H1 (cell line): ENCODE measurements around the gene CRK. TPM values are rescaled to one million over a fixed set of nuclear protein-coding genes. Genes with fewer than 3 reads are reported as not detected.

Experiments
- CTCF ChIA-PET: fragments of 300-600 bp; sonication (Branson Sonifier 250); formaldehyde crosslinking; loops from one replicate; lab custom pipeline; 2021; ENCODE audit not compliant: partially characterized antibody; lab: Charles Lee
- POLR2A ChIA-PET: fragments of 300-600 bp; sonication (Branson Sonifier 250); formaldehyde crosslinking; loops from one replicate; lab custom pipeline; 2021; ENCODE audit warnings: inconsistent platforms; ENCODE audit not compliant: partially characterized antibody; lab: Charles Lee
- DNase-seq, 2 experiments: peaks; one replicate each; pipeline versions ENCODE4 v3.0.0 to v3.0.0-alpha.2; 2010 to 2022; ENCODE audit warnings: low spot score in 2 of 2, low read depth in 1 of 2, mixed read lengths in 1 of 2
- FAIRE-seq: peaks from 2 replicates; lab custom pipeline; 2011; peaks lifted over from hg19 to GRCh38; lab: Jason Lieb, UNC
- H2AFZ ChIP-seq: 2 replicates; pipeline ENCODE4 v1.8.1; 2012; ENCODE audit warnings: low read length, inconsistent platforms
- H2AK5ac ChIP-seq: 2 replicates; pipeline ENCODE4 v1.6.1; 2013; ENCODE audit warnings: low read depth, low read length
- H2BK120ac ChIP-seq: replicated peaks from 2 replicates; pipeline ENCODE3; 2013; ENCODE audit warnings: low read depth, low read length, inconsistent platforms
- H2BK12ac ChIP-seq: 2 replicates; pipeline ENCODE4 v1.6.1; 2013; ENCODE audit warnings: low read depth, low read length
- H2BK15ac ChIP-seq: 2 replicates; pipeline ENCODE4 v1.6.1; 2013; ENCODE audit warnings: low read length
- H2BK20ac ChIP-seq: 2 replicates; pipeline ENCODE4 v1.6.1; 2013; ENCODE audit warnings: low read length
- H2BK5ac ChIP-seq: 2 replicates; pipeline ENCODE4 v1.6.1; 2013; ENCODE audit warnings: low read depth, low read length
- H3K14ac ChIP-seq: 2 replicates; pipeline ENCODE4 v1.6.1; 2013; ENCODE audit warnings: inconsistent platforms; ENCODE audit not compliant: insufficient read length
- H3K18ac ChIP-seq: 2 replicates; pipeline ENCODE4 v1.6.1; 2013; ENCODE audit warnings: low read length; ENCODE audit errors: extremely low read depth
- H3K23ac ChIP-seq: 2 replicates; pipeline ENCODE4 v1.6.1; 2013; ENCODE audit warnings: inconsistent platforms; ENCODE audit not compliant: insufficient read length
- H3K23me2 ChIP-seq: 2 replicates; pipeline ENCODE4 v1.6.1; 2013; ENCODE audit warnings: low read depth, low read length
- H3K27ac ChIP-seq: 2 replicates; pipeline ENCODE4 v1.6.1; 2011; ENCODE audit warnings: low read depth, low read length, inconsistent platforms
- H3K27me3 ChIP-seq, 4 experiments: replicated peaks in 1 of 4; 1 replicate in 1 of 4; 2 replicates in 3 of 4; pipeline versions ENCODE4 v1.6.1 to v1.8.1; 2011 to 2013; ENCODE audit warnings: low read length in 3 of 4, mild to moderate bottlenecking in 3 of 4, inconsistent platforms in 2 of 4, mixed read lengths in 2 of 4, moderate library complexity in 1 of 4; ENCODE audit not compliant: control insufficient read depth in 3 of 4, insufficient read depth in 3 of 4; ENCODE audit errors: extremely low read depth in 1 of 4
- H3K36me3 ChIP-seq, 4 experiments: 2 replicates each; pipeline versions ENCODE4 v1.6.1 to v1.8.1; 2011 to 2013; ENCODE audit warnings: mild to moderate bottlenecking in 4 of 4, low read length in 3 of 4, moderate library complexity in 2 of 4, control low read depth in 1 of 4, inconsistent platforms in 1 of 4; ENCODE audit not compliant: insufficient read depth in 4 of 4, control insufficient read depth in 2 of 4
- H3K4ac ChIP-seq: replicated peaks from 2 replicates; pipeline ENCODE3; 2013; ENCODE audit warnings: low read length, low read depth, mixed read lengths, inconsistent platforms; ENCODE audit not compliant: insufficient read length
- H3K4me1 ChIP-seq, 4 experiments: replicated peaks in 1 of 4; 1 replicate in 1 of 4; 2 replicates in 3 of 4; pipeline versions ENCODE4 v1.6.1 to v1.8.1; 2011 to 2013; ENCODE audit warnings: low read length in 3 of 4, inconsistent platforms in 2 of 4, mixed read lengths in 1 of 4; ENCODE audit not compliant: insufficient read depth in 4 of 4, control insufficient read depth in 3 of 4
- H3K4me2 ChIP-seq, 2 experiments: 2 replicates each; pipeline versions ENCODE4 v1.6.1 to v1.8.1; 2011 to 2013; ENCODE audit warnings: low read depth in 2 of 2, low read length in 2 of 2, control low read depth in 1 of 2, inconsistent platforms in 1 of 2, mild to moderate bottlenecking in 1 of 2; ENCODE audit not compliant: insufficient read depth in 1 of 2
- H3K4me3 ChIP-seq, 4 experiments: fragments of 200-600, 300-600 bp in 1 of 4; sonication (generic), shearing (Covaris generic), sonication (Bioruptor Twin) in 1 of 4; 2 replicates each; pipeline versions ENCODE4 v1.5.1 to v1.8.1; 2011 to 2016; ENCODE audit warnings: low read length in 4 of 4, low read depth in 3 of 4, control low read depth in 2 of 4, inconsistent platforms in 2 of 4, mild to moderate bottlenecking in 2 of 4, mixed read lengths in 1 of 4, moderate library complexity in 1 of 4; ENCODE audit not compliant: insufficient read depth in 2 of 4; ENCODE audit errors: extremely low read depth in 1 of 4
- H3K56ac ChIP-seq: replicated peaks from 2 replicates; pipeline ENCODE3; 2013; ENCODE audit warnings: low read depth, mild to moderate bottlenecking, mixed read lengths, low read length, inconsistent platforms; ENCODE audit not compliant: insufficient read length
- H3K79me1 ChIP-seq: 2 replicates; pipeline ENCODE4 v1.6.1; 2013; ENCODE audit warnings: low read depth, low read length, control low read depth
- H3K79me2 ChIP-seq, 2 experiments: 2 replicates each; pipeline versions ENCODE4 v1.6.1 to v1.8.1; 2012 to 2013; ENCODE audit warnings: low read length in 2 of 2, mild to moderate bottlenecking in 2 of 2, inconsistent platforms in 1 of 2; ENCODE audit not compliant: insufficient read depth in 2 of 2, control insufficient read depth in 1 of 2
- H3K9ac ChIP-seq, 4 experiments: replicated peaks in 1 of 4; 1 replicate in 1 of 4; 2 replicates in 3 of 4; pipeline versions ENCODE4 v1.6.1 to v1.8.1; 2011 to 2013; ENCODE audit warnings: low read depth in 3 of 4, low read length in 3 of 4, control low read depth in 2 of 4, mild to moderate bottlenecking in 2 of 4, moderate library complexity in 2 of 4, inconsistent platforms in 1 of 4; ENCODE audit errors: extremely low read depth in 1 of 4
- H3K9me3 ChIP-seq, 2 experiments: 2 replicates each; pipeline versions ENCODE4 v1.6.1 to v1.8.1; 2012 to 2013; ENCODE audit warnings: mild to moderate bottlenecking in 2 of 2, moderate library complexity in 2 of 2, control low read depth in 1 of 2, inconsistent platforms in 1 of 2, low read depth in 1 of 2, low read length in 1 of 2, mixed read lengths in 1 of 2; ENCODE audit not compliant: insufficient read depth in 2 of 2
- H4K20me1 ChIP-seq, 2 experiments: replicated peaks in 1 of 2; 2 replicates each; pipeline versions ENCODE3 to v1.8.1; 2011 to 2013; ENCODE audit warnings: inconsistent platforms in 2 of 2, low read length in 2 of 2, mild to moderate bottlenecking in 1 of 2; ENCODE audit not compliant: insufficient read depth in 2 of 2, control insufficient read depth in 1 of 2
- H4K5ac ChIP-seq: 2 replicates; pipeline ENCODE4 v1.6.1; 2013; ENCODE audit warnings: low read length, low read depth, mixed read lengths, inconsistent platforms; ENCODE audit not compliant: insufficient read length
- H4K8ac ChIP-seq: 2 replicates; pipeline ENCODE4 v1.8.0; 2013; ENCODE audit warnings: mild to moderate bottlenecking, moderate library complexity, low read length, inconsistent platforms; ENCODE audit not compliant: insufficient read depth; ENCODE audit errors: extremely low read depth
- H4K91ac ChIP-seq: replicated peaks from 2 replicates; pipeline ENCODE3; 2013; ENCODE audit warnings: low read length, mixed read lengths, inconsistent platforms; ENCODE audit not compliant: insufficient read length
- HDAC2 ChIP-seq, 2 experiments: fragments of 300-600 bp in 1 of 2; sonication (generic) in 1 of 2; IDR thresholded peaks; 2 replicates each; pipeline ENCODE4 v1.6.1; 2011 to 2012; ENCODE audit warnings: low read depth in 2 of 2, low read length in 2 of 2, mild to moderate bottlenecking in 2 of 2, moderate library complexity in 2 of 2, borderline replicate concordance in 1 of 2, inconsistent platforms in 1 of 2
- WGBS, 2 experiments: shearing (Covaris generic) in 1 of 2; methylation state at CpG; one replicate each; pipeline versions ENCODE4 v1.1.6 to v1.1.7; 2013 to 2015; ENCODE audit warnings: low lambda C conversion rate in 2 of 2, mixed read lengths in 2 of 2, inconsistent platforms in 1 of 2, low coverage in 1 of 2, missing lambda C conversion rate in 1 of 2; ENCODE audit not compliant: insufficient replicate concordance in 2 of 2, insufficient coverage in 1 of 2, insufficient read length in 1 of 2; ENCODE audit errors: extremely low coverage in 1 of 2, missing lambda C conversion rate in 1 of 2; 5-methylcytosine and 5-hydroxymethylcytosine counted together
- polyA plus RNA-seq, 7 experiments: library from polyadenylated mRNA; depleted of rRNA in 3 of 7; stranded (reverse) in 5 of 7; unstranded in 2 of 7; fragments of >200 nt in 5 of 7; fragments of 200-250 nt in 2 of 7; gene quantifications; 1 replicate in 5 of 7; 2 replicates in 1 of 7; 4 replicates in 1 of 7; pipeline versions ENCODE4 v1.2.1 to v1.2.3, GENCODE V29; 2011 to 2013; ENCODE audit warnings: missing spikeins in 2 of 7, mixed read lengths in 2 of 7
- total RNA-seq: library from RNA; stranded (reverse); fragmentation: NEBNext Ultra II Directional; extraction: Animal tissue kit (Norgen Biotek cat#: 25700); gene quantifications from 2 replicates; pipeline ENCODE4 v1.2.1, GENCODE V29; 2021

Gene CRK
- total and polyA plus RNA-seq, 2 of the 8 experiments (the other 6 are each of a cell fraction or from before 2014, with no cell fraction given): 32.8 to 57.1 TPM

DNA sequence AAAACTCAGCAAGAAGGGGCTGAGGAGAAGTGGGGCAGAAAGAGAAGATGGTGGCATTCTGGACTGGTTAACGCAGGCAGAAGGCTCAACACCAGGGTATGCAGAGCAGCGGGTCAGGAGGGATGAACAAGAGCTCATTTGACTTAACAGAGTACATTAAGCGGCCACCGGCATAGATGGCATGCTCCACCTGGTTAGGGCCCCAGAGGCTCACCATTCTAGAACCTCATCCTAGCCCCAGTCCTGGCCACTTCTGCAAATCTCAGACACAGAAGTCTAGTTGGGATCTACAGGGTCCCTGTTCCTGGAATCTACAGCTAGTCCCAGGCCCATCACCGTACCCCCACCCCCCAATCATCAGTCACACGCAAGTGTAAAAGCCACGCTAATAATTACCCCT, 38.2 kb upstream of the CRK start:
- H2BK12ac ChIP-seq: no peak overlapping the region
- H4K5ac ChIP-seq: no peak overlapping the region
- no peak overlapping the region for H2BK15ac ChIP-seq
- peaks cover 0 to 9% (median 4%) of the 10 kb centered on the region in 4 experiments; a peak in 4 of 7 replicates for H3K4me1 ChIP-seq
- peaks cover 7% of the 10 kb centered on the region; the same call in 1 of the 2 replicates for H3K23me2 ChIP-seq
- H3K27me3 ChIP-seq: no peaks in the 10 kb centered on the region
- CTCF ChIA-PET: interaction anchor here (1.2 to 1.7 kb wide), 2 partner anchors 18 to 21 kb away, joined by 3 to 5 read pairs; no protein-coding TSS in a partner anchor
- no peak overlapping the region for H2BK5ac ChIP-seq
- H3K4ac ChIP-seq: no peak overlapping the region
- H2BK20ac ChIP-seq: no peak overlapping the region
- H4K91ac ChIP-seq: no peak overlapping the region
- H3K18ac ChIP-seq: no peak overlapping the region
- H3K79me2 ChIP-seq: no peaks in the 10 kb centered on the region
- H4K20me1 ChIP-seq: peaks cover under 1 to 2% of the 10 kb centered on the region in 2 experiments
- no peak for FAIRE-seq
- no peak for DNase-seq
- H3K56ac ChIP-seq: no peak overlapping the region
- 94% methylated on average over 7 of the region's 7 CpGs; no CpG with 5 or more reads in 1 of the 2 experiments for WGBS, 2 experiments
- H3K4me3 ChIP-seq: no peak overlapping the region
- no peak overlapping the region; a peak in 1 of 7 replicates for H3K9ac ChIP-seq
- no peak overlapping the region for H3K27ac ChIP-seq
- H3K36me3 ChIP-seq: peaks cover 0 to 5% (median 0%) of the 10 kb centered on the region in 4 experiments; a peak in 2 of 8 replicates
- H3K4me2 ChIP-seq: no peak overlapping the region
- H3K14ac ChIP-seq: no peak overlapping the region
- POLR2A ChIA-PET: interaction anchor here (2.0 to 2.6 kb wide), 2 partner anchors 11 to 22 kb away, joined by 4 to 15 read pairs; partner anchors contain the start of gene INPP5K
- no peak overlapping the region for H4K8ac ChIP-seq
- H2AFZ ChIP-seq: no peak overlapping the region
- no peaks in the 10 kb centered on the region for H3K9me3 ChIP-seq
- H3K23ac ChIP-seq: no peak overlapping the region
- H2AK5ac ChIP-seq: peak overlapping the region; percentile 49; the same call in 1 of the 2 replicates
- no peak overlapping the region for H2BK120ac ChIP-seq
- no peaks in the 10 kb centered on the region; the same call in 1 of the 2 replicates for H3K79me1 ChIP-seq
- no peak for TF ChIP-seq HDAC2 (IDR thresholded peaks at IDR 0.05; ENCODE audit: borderline replicate concordance in 1 of 2, low read depth in 2 of 2, low read length in 2 of 2)
